Endothelial cell of umbilical vein (primary cell): Measurements from ENCODE around the gene CTNNA2.

Experiments
- EZH2 ChIP-seq: IDR thresholded peaks from 2 replicates; pipeline ENCODE4 v1.6.1; 2012; ENCODE audit warnings: borderline replicate concordance, low read depth, mild to moderate bottlenecking, moderate library complexity, low read length, inconsistent platforms; ENCODE audit not compliant: severe bottlenecking
- GATA2 ChIP-seq: IDR thresholded peaks from 2 replicates; pipeline ENCODE4 v1.7.0; 2011; ENCODE audit warnings: low read depth, mild to moderate bottlenecking, moderate library complexity, mixed read lengths, low read length; ENCODE audit not compliant: insufficient read length, insufficient read depth
- POLR2AphosphoS5 ChIP-seq: IDR thresholded peaks from 2 replicates; pipeline ENCODE4 v1.6.1; 2012; ENCODE audit warnings: low read depth, mild to moderate bottlenecking, control low read depth, low read length, moderate library complexity; ENCODE audit not compliant: insufficient read depth
- TF ChIP-seq, protein P1 (sequence below): IDR thresholded peaks from 2 replicates; pipeline ENCODE4 v1.6.1; 2011; ENCODE audit not compliant: insufficient read depth, insufficient read length
- TF ChIP-seq, protein P2 (sequence below), 2 donors: IDR thresholded peaks; 1 replicate in 1 of 2; 2 replicates in 1 of 2; pipeline ENCODE4 v1.5.1; 2011; ENCODE audit warnings: low read length in 2 of 2, mild to moderate bottlenecking in 2 of 2, moderate library complexity in 2 of 2, control low read depth in 1 of 2, inconsistent platforms in 1 of 2, low read depth in 1 of 2; ENCODE audit not compliant: insufficient read depth in 1 of 2; ENCODE audit errors: extremely low read depth in 1 of 2

DNA sequence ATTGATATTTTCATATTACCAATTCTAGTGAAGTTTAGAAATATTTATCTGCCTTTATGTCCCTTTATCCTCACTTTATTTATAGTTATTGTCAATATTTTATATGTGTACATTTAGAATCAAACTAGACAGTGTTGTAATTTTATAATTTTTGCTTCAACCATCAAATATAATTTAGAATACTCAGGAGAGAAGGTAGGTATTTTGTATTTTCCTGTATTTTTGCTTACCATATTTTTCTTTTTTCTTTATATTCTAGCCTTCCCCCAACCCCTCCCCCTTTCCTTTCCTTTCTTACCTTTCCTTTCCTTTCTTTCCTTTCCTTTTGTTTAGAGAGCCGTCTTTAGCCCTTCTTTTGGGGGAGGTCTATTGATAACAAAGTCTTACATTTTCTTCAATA is 651.5 kb downstream of the CTNNA2 start:
- TF ChIP-seq, protein P1, sequence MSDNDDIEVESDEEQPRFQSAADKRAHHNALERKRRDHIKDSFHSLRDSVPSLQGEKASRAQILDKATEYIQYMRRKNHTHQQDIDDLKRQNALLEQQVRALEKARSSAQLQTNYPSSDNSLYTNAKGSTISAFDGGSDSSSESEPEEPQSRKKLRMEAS = no peak
- TF ChIP-seq EZH2 = no peak
- TF ChIP-seq, protein P2, sequence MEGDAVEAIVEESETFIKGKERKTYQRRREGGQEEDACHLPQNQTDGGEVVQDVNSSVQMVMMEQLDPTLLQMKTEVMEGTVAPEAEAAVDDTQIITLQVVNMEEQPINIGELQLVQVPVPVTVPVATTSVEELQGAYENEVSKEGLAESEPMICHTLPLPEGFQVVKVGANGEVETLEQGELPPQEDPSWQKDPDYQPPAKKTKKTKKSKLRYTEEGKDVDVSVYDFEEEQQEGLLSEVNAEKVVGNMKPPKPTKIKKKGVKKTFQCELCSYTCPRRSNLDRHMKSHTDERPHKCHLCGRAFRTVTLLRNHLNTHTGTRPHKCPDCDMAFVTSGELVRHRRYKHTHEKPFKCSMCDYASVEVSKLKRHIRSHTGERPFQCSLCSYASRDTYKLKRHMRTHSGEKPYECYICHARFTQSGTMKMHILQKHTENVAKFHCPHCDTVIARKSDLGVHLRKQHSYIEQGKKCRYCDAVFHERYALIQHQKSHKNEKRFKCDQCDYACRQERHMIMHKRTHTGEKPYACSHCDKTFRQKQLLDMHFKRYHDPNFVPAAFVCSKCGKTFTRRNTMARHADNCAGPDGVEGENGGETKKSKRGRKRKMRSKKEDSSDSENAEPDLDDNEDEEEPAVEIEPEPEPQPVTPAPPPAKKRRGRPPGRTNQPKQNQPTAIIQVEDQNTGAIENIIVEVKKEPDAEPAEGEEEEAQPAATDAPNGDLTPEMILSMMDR (IDR thresholded peaks at IDR 0.05; ENCODE audit: extremely low read depth in 1 of 2, insufficient read depth in 1 of 2, low read depth in 1 of 2, low read length in 2 of 2) = no peak
- TF ChIP-seq GATA2 = no peak
- no peak for TF ChIP-seq POLR2AphosphoS5
